Measurements from ENCODE around the gene FUT7.

DNA sequence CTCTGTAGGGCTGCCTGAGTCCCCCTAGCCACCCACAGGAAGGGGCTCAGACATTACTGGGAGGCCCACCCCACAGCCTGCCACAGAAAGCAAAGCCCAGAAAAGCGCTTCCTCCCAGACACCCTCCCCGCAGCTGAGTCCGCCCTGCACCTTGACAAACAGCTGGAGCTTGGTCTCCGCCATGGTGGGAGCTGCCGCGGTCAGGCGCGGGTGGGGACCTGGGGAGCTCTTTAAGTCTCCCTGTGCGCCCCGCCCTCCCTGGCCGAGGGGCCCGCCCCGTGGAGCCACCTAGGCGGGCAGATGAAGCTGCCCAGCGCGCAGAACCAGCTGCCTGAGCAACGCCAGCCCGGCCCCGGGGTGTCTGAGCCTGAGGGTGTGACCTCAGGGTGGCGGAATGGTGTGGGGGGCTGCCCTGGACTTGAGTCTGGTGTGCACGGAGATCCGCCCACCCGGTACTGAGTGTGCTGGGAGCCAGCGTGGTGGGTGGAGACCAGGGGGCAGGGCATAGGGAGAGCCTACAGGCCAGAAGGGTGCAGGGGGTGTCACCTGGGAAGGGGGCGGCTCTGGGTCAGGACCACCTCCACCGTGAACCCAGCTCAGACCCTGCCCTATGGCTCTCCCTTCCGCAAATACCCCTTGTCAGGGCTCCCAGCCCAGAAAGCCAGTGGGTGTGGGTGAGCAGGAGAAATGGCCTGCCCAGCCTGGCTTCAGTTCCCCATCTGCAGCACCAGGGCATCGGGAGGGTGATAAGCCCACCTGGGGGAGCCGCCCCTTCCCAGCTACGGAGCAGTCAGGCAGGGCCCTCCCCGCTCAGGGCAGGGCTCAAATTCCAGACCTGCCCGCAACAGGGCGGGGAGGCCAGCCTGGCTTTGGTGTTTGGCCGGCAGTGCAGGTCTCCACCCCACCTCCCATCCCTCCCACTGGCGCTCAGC lies 35.3 kb downstream of the FUT7 start, which contains the start of gene CLIC3:
- TF ChIP-seq, protein P1, sequence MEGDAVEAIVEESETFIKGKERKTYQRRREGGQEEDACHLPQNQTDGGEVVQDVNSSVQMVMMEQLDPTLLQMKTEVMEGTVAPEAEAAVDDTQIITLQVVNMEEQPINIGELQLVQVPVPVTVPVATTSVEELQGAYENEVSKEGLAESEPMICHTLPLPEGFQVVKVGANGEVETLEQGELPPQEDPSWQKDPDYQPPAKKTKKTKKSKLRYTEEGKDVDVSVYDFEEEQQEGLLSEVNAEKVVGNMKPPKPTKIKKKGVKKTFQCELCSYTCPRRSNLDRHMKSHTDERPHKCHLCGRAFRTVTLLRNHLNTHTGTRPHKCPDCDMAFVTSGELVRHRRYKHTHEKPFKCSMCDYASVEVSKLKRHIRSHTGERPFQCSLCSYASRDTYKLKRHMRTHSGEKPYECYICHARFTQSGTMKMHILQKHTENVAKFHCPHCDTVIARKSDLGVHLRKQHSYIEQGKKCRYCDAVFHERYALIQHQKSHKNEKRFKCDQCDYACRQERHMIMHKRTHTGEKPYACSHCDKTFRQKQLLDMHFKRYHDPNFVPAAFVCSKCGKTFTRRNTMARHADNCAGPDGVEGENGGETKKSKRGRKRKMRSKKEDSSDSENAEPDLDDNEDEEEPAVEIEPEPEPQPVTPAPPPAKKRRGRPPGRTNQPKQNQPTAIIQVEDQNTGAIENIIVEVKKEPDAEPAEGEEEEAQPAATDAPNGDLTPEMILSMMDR (IDR thresholded peaks at IDR 0.05): no peak
- no peak for TF ChIP-seq POLR2AphosphoS5 (IDR thresholded peaks at IDR 0.05)

All from stomach (tissue), 4 donors.